ENCODE results near the gene ZCCHC7. TPM values are rescaled to one million over a fixed set of nuclear protein-coding genes. Genes with fewer than 3 reads are reported as not detected.

ZCCHC7 gene
- total RNA-seq, 3 donors from 2014 or later (not counting 1 experiment from before 2014, with no cell fraction given) = 42.4 to 43.2 (median 42.8) TPM

DNA sequence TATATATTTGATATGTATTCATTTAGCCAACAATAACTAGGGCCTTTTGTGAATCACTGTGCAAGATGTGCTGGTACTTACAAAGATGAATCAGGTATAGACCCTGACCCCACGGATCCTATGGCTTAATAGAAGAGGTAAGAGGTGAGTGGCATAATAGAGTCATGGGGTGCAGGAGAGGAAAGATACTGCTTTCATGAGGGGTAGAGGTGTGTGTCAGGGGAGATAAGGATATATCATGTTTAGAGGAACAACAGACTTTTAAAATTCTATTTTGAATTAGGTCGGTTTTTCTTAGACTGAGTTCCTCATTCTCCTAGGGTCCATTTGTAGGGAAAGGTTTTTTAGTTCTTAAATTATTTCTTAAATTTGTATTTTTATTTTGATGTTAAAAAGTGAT, 27.8 kb downstream of the ZCCHC7 start:
- TF ChIP-seq, protein P1, sequence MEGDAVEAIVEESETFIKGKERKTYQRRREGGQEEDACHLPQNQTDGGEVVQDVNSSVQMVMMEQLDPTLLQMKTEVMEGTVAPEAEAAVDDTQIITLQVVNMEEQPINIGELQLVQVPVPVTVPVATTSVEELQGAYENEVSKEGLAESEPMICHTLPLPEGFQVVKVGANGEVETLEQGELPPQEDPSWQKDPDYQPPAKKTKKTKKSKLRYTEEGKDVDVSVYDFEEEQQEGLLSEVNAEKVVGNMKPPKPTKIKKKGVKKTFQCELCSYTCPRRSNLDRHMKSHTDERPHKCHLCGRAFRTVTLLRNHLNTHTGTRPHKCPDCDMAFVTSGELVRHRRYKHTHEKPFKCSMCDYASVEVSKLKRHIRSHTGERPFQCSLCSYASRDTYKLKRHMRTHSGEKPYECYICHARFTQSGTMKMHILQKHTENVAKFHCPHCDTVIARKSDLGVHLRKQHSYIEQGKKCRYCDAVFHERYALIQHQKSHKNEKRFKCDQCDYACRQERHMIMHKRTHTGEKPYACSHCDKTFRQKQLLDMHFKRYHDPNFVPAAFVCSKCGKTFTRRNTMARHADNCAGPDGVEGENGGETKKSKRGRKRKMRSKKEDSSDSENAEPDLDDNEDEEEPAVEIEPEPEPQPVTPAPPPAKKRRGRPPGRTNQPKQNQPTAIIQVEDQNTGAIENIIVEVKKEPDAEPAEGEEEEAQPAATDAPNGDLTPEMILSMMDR (IDR thresholded peaks at IDR 0.05) = no peak
- Mint-ChIP-seq H3K27me3 (ENCODE audit: low read depth in 2 of 2) (no peaks in the 10 kb centered on the region), H3K27ac (peak overlapping the region; percentile 56 to 94), H3K9me3 (no peaks in the 10 kb centered on the region), H3K36me3 (no peaks in the 10 kb centered on the region), H3K4me3 (peak overlapping the region; percentile 26), H3K4me1 (peaks cover 24 to 25% of the 10 kb centered on the region in 2 donors)
- WGBS (ENCODE audit: insufficient coverage) = 53% methylated on average over 2 of the region's 2 CpGs
- DNase-seq = no peak
- H3K27me3 ChIP-seq (ENCODE audit: control insufficient read depth, insufficient read depth, low read length) = no peaks in the 10 kb centered on the region
- no peak overlapping the region for H3K27ac ChIP-seq (ENCODE audit: low read length)
- no peaks in the 10 kb centered on the region for H3K9me3 ChIP-seq (ENCODE audit: control insufficient read depth, insufficient read depth, low read length)
- no peaks in the 10 kb centered on the region for H3K4me1 ChIP-seq (ENCODE audit: control insufficient read depth, insufficient read depth, low read length)
- intact Hi-C loops (cut with micrococcal nuclease) = no loop called here
- no peak for ATAC-seq
- H3K36me3 ChIP-seq (ENCODE audit: control insufficient read depth, insufficient read depth, low read length) = peaks cover 4% of the 10 kb centered on the region
- no peak overlapping the region for H3K4me3 ChIP-seq (ENCODE audit: low read length)

DNA sequence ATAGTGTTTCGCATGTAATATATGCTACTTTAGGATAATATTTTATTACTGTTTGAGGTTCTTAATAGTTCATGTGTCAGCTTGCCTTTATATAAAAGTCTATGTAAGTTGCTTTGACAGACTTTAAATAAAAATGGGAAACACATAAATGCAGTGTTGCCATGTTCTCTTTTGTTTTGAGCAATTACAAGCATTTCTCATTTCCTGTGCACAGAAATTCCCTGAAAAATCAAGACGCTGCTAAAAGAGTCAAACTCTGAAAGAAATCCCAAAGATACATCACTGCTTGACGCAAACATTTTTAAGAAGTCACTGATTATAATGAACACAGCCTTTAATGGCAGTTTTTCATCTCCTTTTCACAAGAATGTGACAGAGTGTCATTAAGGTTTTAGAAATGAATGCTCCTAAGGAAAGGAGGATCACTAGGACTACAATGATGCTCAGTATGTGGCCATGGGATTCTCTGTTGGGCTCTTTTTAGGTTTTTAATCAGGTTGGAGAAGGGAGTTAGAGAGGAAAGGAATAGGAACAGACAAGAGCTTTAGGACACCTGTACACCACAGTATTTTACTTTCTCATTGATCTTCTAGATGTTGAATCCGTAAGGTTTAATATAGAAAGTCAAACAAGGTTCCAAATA, 29.4 kb downstream of the ZCCHC7 start:
- intact Hi-C loops (cut with micrococcal nuclease) = no loop called here
- Histone ChIP-seq H3K9me3 (ENCODE audit: control insufficient read depth, insufficient read depth, low read length) (no peaks in the 10 kb centered on the region), H3K27me3 (ENCODE audit: control insufficient read depth, insufficient read depth, low read length) (no peaks in the 10 kb centered on the region), H3K36me3 (ENCODE audit: control insufficient read depth, insufficient read depth, low read length) (peaks cover 6% of the 10 kb centered on the region), H3K4me3 (ENCODE audit: low read length) (no peak overlapping the region), H3K4me1 (ENCODE audit: control insufficient read depth, insufficient read depth, low read length) (no peaks in the 10 kb centered on the region), H3K27ac (ENCODE audit: low read length) (no peak overlapping the region)
- Mint-ChIP-seq H3K4me1 (peaks cover 28 to 30% of the 10 kb centered on the region in 2 donors), H3K36me3 (peaks cover 6% of the 10 kb centered on the region), H3K27me3 (ENCODE audit: low read depth in 2 of 2) (no peaks in the 10 kb centered on the region), H3K9me3 (no peaks in the 10 kb centered on the region), H3K27ac (peak overlapping the region; percentile 41 to 94), H3K4me3 (no peak overlapping the region)
- ATAC-seq (no peak), DNase-seq (no peak)
- TF ChIP-seq, protein P1 (IDR thresholded peaks at IDR 0.05) = no peak
- WGBS (ENCODE audit: insufficient coverage) = 65% methylated on average over 2 of the region's 4 CpGs

DNA sequence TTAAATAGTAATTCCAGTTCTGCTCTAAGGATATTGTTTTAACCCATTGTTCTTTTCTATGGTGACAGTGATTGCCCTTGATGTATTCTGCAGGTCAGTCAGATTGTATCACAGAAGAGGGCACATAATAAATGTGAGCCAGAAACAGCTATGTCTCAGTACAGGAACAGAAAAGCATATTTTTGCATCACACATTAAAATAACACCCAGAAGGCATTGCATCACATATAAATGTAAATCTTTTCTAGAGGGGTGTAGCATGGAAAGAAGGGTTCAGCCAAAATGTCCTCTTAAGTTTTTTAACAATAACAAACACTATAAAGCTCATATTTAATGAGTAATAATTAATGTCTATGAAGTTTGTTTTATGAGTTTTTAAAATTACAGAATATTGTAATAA, 30.0 kb downstream of the ZCCHC7 start:
- intact Hi-C loops (cut with micrococcal nuclease) = no loop called here
- Mint-ChIP-seq H3K9me3 (no peaks in the 10 kb centered on the region), H3K4me3 (no peak overlapping the region), H3K36me3 (peaks cover 6% of the 10 kb centered on the region), H3K4me1 (peaks cover 28 to 30% of the 10 kb centered on the region in 2 donors), H3K27ac (peak overlapping the region; percentile 41 to 94), H3K27me3 (ENCODE audit: low read depth in 2 of 2) (no peaks in the 10 kb centered on the region)
- H3K36me3 ChIP-seq (ENCODE audit: control insufficient read depth, insufficient read depth, low read length) = peaks cover 6% of the 10 kb centered on the region
- DNase-seq = no peak
- no peaks in the 10 kb centered on the region for H3K9me3 ChIP-seq (ENCODE audit: control insufficient read depth, insufficient read depth, low read length)
- no peaks in the 10 kb centered on the region for H3K27me3 ChIP-seq (ENCODE audit: control insufficient read depth, insufficient read depth, low read length)
- H3K4me1 ChIP-seq (ENCODE audit: control insufficient read depth, insufficient read depth, low read length) = no peaks in the 10 kb centered on the region
- no peak for ATAC-seq
- TF ChIP-seq, protein P1 (IDR thresholded peaks at IDR 0.05) = no peak
- no peak overlapping the region for H3K4me3 ChIP-seq (ENCODE audit: low read length)
- no peak overlapping the region for H3K27ac ChIP-seq (ENCODE audit: low read length)

DNA sequence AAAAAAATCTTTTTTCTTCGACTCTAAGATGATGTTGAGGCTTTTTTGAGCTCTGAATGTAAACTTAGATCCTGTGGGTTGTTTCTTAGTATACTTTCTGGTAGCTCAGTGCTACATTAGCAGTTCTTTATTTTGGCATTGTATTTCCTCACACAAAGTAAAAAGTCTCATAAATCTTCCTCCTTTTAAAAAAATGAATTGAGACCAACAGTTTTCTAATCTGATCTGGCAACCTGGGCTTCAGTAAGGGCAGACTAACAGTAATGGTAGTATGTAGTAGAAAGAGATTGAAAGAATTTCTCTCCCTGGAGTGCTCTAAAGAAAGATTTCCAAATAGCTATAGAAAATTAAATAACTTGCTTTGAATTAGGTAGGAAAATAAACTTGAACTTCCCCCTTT, 31.4 kb downstream of the ZCCHC7 start:
- 50% methylated on average over 1 of the region's 1 CpG for WGBS (ENCODE audit: insufficient coverage)
- Mint-ChIP-seq H3K27me3 (ENCODE audit: low read depth in 2 of 2) (no peaks in the 10 kb centered on the region), H3K27ac (no peak overlapping the region), H3K4me3 (no peak overlapping the region), H3K9me3 (no peaks in the 10 kb centered on the region), H3K36me3 (peaks cover 6% of the 10 kb centered on the region), H3K4me1 (peaks cover 23 to 25% of the 10 kb centered on the region in 2 donors)
- ATAC-seq = no peak
- no peaks in the 10 kb centered on the region for H3K9me3 ChIP-seq (ENCODE audit: control insufficient read depth, insufficient read depth, low read length)
- TF ChIP-seq, protein P1 (IDR thresholded peaks at IDR 0.05) = no peak
- H3K36me3 ChIP-seq (ENCODE audit: control insufficient read depth, insufficient read depth, low read length) = peaks cover 8% of the 10 kb centered on the region
- no peak overlapping the region for H3K27ac ChIP-seq (ENCODE audit: low read length)
- DNase-seq = no peak
- no peaks in the 10 kb centered on the region for H3K27me3 ChIP-seq (ENCODE audit: control insufficient read depth, insufficient read depth, low read length)
- intact Hi-C loops (cut with micrococcal nuclease) = no loop called here
- H3K4me3 ChIP-seq (ENCODE audit: low read length) = no peak overlapping the region
- H3K4me1 ChIP-seq (ENCODE audit: control insufficient read depth, insufficient read depth, low read length) = no peaks in the 10 kb centered on the region
